Measurements from ENCODE around the gene DGKI. TPM values are rescaled to one million over a fixed set of nuclear protein-coding genes. Genes with fewer than 3 reads are reported as not detected.

The DGKI gene
- total RNA-seq, 1 donor from 2014 or later, result 1.3 TPM

DNA sequence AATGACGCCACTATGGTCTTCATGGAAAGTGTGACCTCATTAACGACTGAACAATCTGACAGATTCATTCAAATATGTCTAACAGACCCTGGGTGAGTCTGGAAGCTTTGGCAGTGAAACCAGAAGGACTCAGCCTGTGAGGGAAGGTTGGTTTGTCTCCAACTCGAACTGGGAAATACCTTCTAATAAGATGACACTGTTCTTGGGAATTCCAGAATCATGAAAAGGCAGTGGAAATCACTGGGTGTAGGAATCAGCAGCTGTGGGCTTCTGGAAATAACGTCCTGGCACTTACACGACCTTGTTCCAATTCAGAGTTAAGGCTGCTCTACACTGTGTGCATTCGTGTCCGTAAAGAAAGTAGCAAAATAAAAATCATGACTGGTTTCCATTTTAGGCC is 75.1 kb downstream of the DGKI start:
- TF ChIP-seq, protein P1, sequence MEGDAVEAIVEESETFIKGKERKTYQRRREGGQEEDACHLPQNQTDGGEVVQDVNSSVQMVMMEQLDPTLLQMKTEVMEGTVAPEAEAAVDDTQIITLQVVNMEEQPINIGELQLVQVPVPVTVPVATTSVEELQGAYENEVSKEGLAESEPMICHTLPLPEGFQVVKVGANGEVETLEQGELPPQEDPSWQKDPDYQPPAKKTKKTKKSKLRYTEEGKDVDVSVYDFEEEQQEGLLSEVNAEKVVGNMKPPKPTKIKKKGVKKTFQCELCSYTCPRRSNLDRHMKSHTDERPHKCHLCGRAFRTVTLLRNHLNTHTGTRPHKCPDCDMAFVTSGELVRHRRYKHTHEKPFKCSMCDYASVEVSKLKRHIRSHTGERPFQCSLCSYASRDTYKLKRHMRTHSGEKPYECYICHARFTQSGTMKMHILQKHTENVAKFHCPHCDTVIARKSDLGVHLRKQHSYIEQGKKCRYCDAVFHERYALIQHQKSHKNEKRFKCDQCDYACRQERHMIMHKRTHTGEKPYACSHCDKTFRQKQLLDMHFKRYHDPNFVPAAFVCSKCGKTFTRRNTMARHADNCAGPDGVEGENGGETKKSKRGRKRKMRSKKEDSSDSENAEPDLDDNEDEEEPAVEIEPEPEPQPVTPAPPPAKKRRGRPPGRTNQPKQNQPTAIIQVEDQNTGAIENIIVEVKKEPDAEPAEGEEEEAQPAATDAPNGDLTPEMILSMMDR (IDR thresholded peaks at IDR 0.05; ENCODE audit: borderline replicate concordance), result no peak
- Histone ChIP-seq H3K27ac (replicated peaks) (no peak overlapping the region), H3K4me3 (no peak overlapping the region), H3K36me3 (no peaks in the 10 kb centered on the region), H3K27me3 (ENCODE audit: low read depth) (no peaks in the 10 kb centered on the region), H3K9me3 (replicated peaks) (no peaks in the 10 kb centered on the region), H3K4me1 (peaks cover 14% of the 10 kb centered on the region)
- intact Hi-C loops (cut with micrococcal nuclease), result no loop called here
- DNase-seq, result no peak

DNA sequence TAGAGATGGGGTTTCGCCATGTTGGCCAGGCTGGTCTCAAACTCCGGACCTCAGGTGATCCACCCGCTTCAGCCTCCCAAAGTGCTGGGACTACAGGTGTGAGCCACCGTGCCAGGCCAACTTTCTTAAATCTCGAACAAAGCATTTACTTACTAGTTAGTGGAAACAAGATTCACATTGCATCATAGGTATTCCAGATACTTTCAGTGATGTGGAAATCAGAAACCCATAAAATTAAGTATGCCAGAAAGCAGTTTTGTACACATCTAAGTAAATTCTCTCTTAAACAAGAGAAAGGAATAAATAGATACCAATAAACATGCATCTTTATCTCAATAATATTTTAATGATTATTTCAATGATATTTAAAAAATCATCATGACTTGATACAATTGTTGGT is 75.5 kb downstream of the DGKI start:
- Histone ChIP-seq H3K27ac (replicated peaks) (no peak overlapping the region), H3K36me3 (no peaks in the 10 kb centered on the region), H3K4me3 (no peak overlapping the region), H3K27me3 (ENCODE audit: low read depth) (no peaks in the 10 kb centered on the region), H3K9me3 (replicated peaks) (no peaks in the 10 kb centered on the region), H3K4me1 (peaks cover 14% of the 10 kb centered on the region)
- TF ChIP-seq, protein P1 (IDR thresholded peaks at IDR 0.05; ENCODE audit: borderline replicate concordance), result no peak
- no peak for DNase-seq
- intact Hi-C loops (cut with micrococcal nuclease), result no loop called here

DNA sequence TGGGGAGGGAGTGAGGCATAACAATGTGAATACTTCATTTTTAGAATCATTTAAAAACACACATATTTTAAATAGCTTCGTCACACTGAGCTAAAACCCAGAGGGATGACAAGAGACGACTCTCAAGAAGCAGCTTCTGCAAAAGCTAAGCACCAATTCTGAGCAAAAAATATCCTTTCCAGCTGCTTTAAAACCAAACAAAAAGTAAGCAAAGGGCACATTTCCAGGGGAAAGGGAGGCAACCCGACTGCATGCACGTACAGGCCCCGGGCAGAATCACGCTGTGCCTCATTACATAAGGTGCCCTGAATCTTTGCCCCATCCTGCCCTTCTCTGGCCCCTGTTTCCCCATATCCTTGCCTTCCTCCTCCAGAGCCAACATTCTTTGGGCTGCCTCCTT is 78.4 kb downstream of the DGKI start:
- TF ChIP-seq, protein P1 (IDR thresholded peaks at IDR 0.05; ENCODE audit: borderline replicate concordance), result no peak
- H3K27me3 ChIP-seq (ENCODE audit: low read depth), result no peaks in the 10 kb centered on the region
- intact Hi-C loops (cut with micrococcal nuclease), result no loop called here
- H3K9me3 ChIP-seq (replicated peaks), result no peaks in the 10 kb centered on the region
- DNase-seq, result no peak
- no peak overlapping the region for H3K27ac ChIP-seq (replicated peaks)
- no peak overlapping the region for H3K4me3 ChIP-seq
- H3K36me3 ChIP-seq, result no peaks in the 10 kb centered on the region
- H3K4me1 ChIP-seq, result peaks cover 14% of the 10 kb centered on the region

DNA sequence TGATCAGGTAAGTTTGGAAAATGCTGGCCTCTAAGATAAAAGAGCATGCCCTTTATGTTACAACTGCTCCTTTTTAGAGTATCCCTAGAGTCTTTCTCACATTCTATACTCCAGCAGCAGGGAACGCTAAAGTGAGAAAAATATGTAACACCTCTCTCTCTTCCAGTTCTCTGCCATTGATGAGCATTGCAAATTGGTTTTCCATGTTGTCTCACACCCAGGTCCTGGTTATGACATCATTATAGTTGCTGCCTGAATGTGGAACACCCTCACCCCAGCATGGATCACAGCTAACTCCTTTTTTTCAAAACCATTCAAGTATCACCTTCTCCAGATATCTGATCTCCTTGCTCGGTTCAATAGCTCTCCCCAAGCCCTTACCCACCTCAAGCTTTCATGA is 84.4 kb downstream of the DGKI start:
- TF ChIP-seq, protein P1 (IDR thresholded peaks at IDR 0.05; ENCODE audit: borderline replicate concordance), result no peak
- H3K36me3 ChIP-seq, result no peaks in the 10 kb centered on the region
- H3K27me3 ChIP-seq (ENCODE audit: low read depth), result peaks cover 4% of the 10 kb centered on the region
- no peak overlapping the region for H3K27ac ChIP-seq (replicated peaks)
- H3K4me3 ChIP-seq, result no peak overlapping the region
- H3K9me3 ChIP-seq (replicated peaks), result no peaks in the 10 kb centered on the region
- no peaks in the 10 kb centered on the region for H3K4me1 ChIP-seq
- no peak for DNase-seq
- intact Hi-C loops (cut with micrococcal nuclease), result no loop called here

DNA sequence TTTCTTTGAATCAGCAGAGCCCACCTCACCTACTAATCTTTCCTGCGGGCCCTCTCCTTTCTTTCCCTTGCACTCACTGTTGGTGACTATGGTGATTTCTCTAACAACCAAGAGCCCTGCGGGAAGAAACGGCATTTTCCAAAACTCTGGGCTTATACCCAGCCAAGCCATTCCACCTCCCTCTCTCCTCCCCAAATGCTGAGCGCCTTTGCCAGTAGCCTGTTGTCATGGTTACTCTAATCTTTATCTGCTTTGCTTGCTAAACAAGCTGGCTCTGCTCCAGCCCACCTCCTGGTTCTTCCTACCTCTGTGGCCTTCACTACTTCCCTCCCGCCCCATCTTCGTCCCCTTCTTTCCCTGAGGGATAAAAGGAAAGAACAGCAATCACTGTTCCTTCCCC is 86.7 kb downstream of the DGKI start:
- intact Hi-C loops (cut with micrococcal nuclease), result no loop called here
- DNase-seq, result no peak
- H3K9me3 ChIP-seq (replicated peaks), result no peaks in the 10 kb centered on the region
- TF ChIP-seq, protein P1 (IDR thresholded peaks at IDR 0.05; ENCODE audit: borderline replicate concordance), result no peak
- no peaks in the 10 kb centered on the region for H3K36me3 ChIP-seq
- no peaks in the 10 kb centered on the region for H3K4me1 ChIP-seq
- no peak overlapping the region for H3K27ac ChIP-seq (replicated peaks)
- H3K4me3 ChIP-seq, result no peak overlapping the region
- peaks cover 4% of the 10 kb centered on the region for H3K27me3 ChIP-seq (ENCODE audit: low read depth)

All from left ventricle myocardium inferior (tissue), 1 donor.